PC-3 (cell line): ENCODE results near the gene PLIN1. TPM values are rescaled to one million over a fixed set of nuclear protein-coding genes. Genes with fewer than 3 reads are reported as not detected.

Source experiments
- ATAC-seq: fragments of 200-7000 bp; cut with Tn5 transposase; 2 replicates; pipeline ENCODE4 v1.9.1; 2020; ENCODE audit warnings: mild to moderate bottlenecking, moderate library complexity
- BruUV-seq: library from RNA; stranded (reverse); fragments of 400-500 nt; replicated peaks from 2 replicates; lab custom pipeline; 2021; lab: Mats Ljungman, UMichigan
- CTCF ChIA-PET: fragments of 300-600 bp; sonication (Branson Sonifier 250); formaldehyde crosslinking; loops from one replicate; lab custom pipeline; 2022; ENCODE audit warnings: antibody characterized with exemption; lab: Charles Lee
- POLR2A ChIA-PET: fragments of 300-600 bp; sonication (Branson Sonifier 250); formaldehyde crosslinking; loops from one replicate; lab custom pipeline; 2022; ENCODE audit warnings: antibody characterized with exemption; ENCODE audit not compliant: unreplicated experiment; lab: Charles Lee
- DNase-seq: peaks from one replicate; pipeline ENCODE4 v3.0.0-alpha.2; 2015
- H2AFZ ChIP-seq: fragments of 300-600 bp; sonication (generic); 2 replicates; pipeline ENCODE4 v1.6.0; 2016; ENCODE audit warnings: antibody characterized with exemption, low read length
- H3F3A ChIP-seq: fragments of 300-600 bp; sonication (generic); one replicate; pipeline ENCODE4 v1.6.0; 2017; ENCODE audit warnings: antibody characterized with exemption, low read length, control low read depth, mild to moderate bottlenecking; ENCODE audit not compliant: unreplicated experiment
- H3K27ac ChIP-seq: fragments of 300-600 bp; sonication (generic); 2 replicates; pipeline ENCODE4 v1.5.1; 2016; ENCODE audit warnings: mild to moderate bottlenecking, low read length
- H3K27me3 ChIP-seq: fragments of 300-600 bp; sonication (generic); 2 replicates; pipeline ENCODE4 v1.6.1; 2016; ENCODE audit warnings: low read length, mixed read lengths
- H3K36me3 ChIP-seq: fragments of 300-600 bp; sonication (generic); 2 replicates; pipeline ENCODE4 v1.6.1; 2016; ENCODE audit warnings: low read depth, mixed run types, low read length, mixed read lengths
- H3K4me1 ChIP-seq: fragments of 300-600 bp; sonication (generic); 2 replicates; pipeline ENCODE4 v1.5.1; 2016; ENCODE audit warnings: low read length; ENCODE audit not compliant: insufficient read depth
- H3K4me2 ChIP-seq: fragments of 300-600 bp; sonication (generic); 2 replicates; pipeline ENCODE4 v1.6.0; 2016; ENCODE audit warnings: low read length
- H3K4me3 ChIP-seq: fragments of 300-600 bp; sonication (generic); 2 replicates; pipeline ENCODE4 v1.5.1; 2016; ENCODE audit warnings: mild to moderate bottlenecking, low read length, mixed read lengths
- H3K79me2 ChIP-seq: fragments of 300-600 bp; sonication (generic); 2 replicates; pipeline ENCODE4 v1.6.1; 2017; ENCODE audit warnings: low read length, mixed read lengths
- H3K9ac ChIP-seq: fragments of 300-600 bp; sonication (generic); 2 replicates; pipeline ENCODE4 v1.6.0; 2016; ENCODE audit warnings: mild to moderate bottlenecking, low read length
- H3K9me2 ChIP-seq: fragments of 300-600 bp; sonication (generic); replicated peaks from 2 replicates; pipeline ENCODE4 v1.6.1; 2016; ENCODE audit warnings: mixed run types, low read length, mixed read lengths
- H3K9me3 ChIP-seq: fragments of 300-600 bp; sonication (generic); 2 replicates; pipeline ENCODE4 v1.6.1; 2016; ENCODE audit warnings: low read length, mixed read lengths
- H4K20me1 ChIP-seq: fragments of 300-600 bp; sonication (generic); 2 replicates; pipeline ENCODE4 v1.6.1; 2016; ENCODE audit warnings: low read length, mixed read lengths
- EZH2 ChIP-seq: fragments of 300-600 bp; sonication (generic); IDR thresholded peaks from one replicate; pipeline ENCODE4 v1.6.1; 2017; ENCODE audit warnings: antibody characterized with exemption, mild to moderate bottlenecking, low read length; ENCODE audit not compliant: unreplicated experiment
- EZH2phosphoT487 ChIP-seq: fragments of 300-600 bp; sonication (generic); IDR thresholded peaks from 2 replicates; pipeline ENCODE4 v1.6.1; 2018; ENCODE audit warnings: mild to moderate bottlenecking, antibody characterized with exemption, low read length, borderline replicate concordance
- intact Hi-C: fragments of 100-400 bp; cut with micrococcal nuclease; formaldehyde crosslinking; loops from 2 replicates; pipeline ENCODE4 v1.9.0; 2023
- total RNA-seq: library from RNA; depleted of rRNA; stranded (reverse); fragments of >200 nt; gene quantifications from 2 replicates; pipeline ENCODE4 v1.2.3, GENCODE V29; 2014
- TF ChIP-seq, protein P1 (sequence below): fragments of 300-600 bp; sonication (generic); conservative IDR thresholded peaks from 2 replicates; pipeline ENCODE4 v1.5.1; 2017; ENCODE audit warnings: antibody characterized with exemption, low read depth, mild to moderate bottlenecking, low read length

PLIN1 gene
- total RNA-seq, 1 experiment from 2014 or later: 1.0 TPM

DNA sequence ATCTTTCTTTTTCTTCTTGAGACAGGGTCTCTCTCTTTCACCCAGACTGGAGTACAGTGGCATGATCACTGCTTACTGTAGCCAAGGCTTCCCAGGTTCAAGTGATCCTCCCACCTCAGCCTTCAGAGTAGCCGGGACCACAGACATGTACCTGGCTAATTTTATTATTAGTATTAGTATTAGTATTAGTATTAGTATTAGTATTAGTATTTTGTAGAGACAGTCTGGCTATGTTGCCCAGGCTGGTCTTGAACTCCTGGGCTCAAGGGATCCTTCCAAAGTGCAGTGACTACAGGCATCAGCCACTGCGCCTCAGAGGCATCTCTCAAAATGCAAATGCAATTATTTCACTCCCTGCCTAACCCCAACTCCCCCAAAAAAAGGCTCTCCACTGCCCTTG, 25.6 kb downstream of the PLIN1 start:
- no peak for ATAC-seq
- no peak overlapping the region for H3K27ac ChIP-seq

GRCh38 chr15:89652666-89653065, 26.5 kb downstream of the PLIN1 start:
- DNase-seq (no peak), ATAC-seq (no peak)
- intact Hi-C loops: no loop called here
- Histone ChIP-seq H3K9me2 (no peaks in the 10 kb centered on the region), H3K4me1 (peaks cover 20% of the 10 kb centered on the region; the same call in 1 of the 2 replicates), H3K27me3 (no peaks in the 10 kb centered on the region), H3K27ac (no peak overlapping the region), H3K4me3 (no peak overlapping the region), H3K9me3 (no peaks in the 10 kb centered on the region), H3K79me2 (peaks cover 39% of the 10 kb centered on the region), H3K4me2 (no peak overlapping the region), H2AFZ (no peak overlapping the region), H3F3A (no peaks in the 10 kb centered on the region), H4K20me1 (no peaks in the 10 kb centered on the region), H3K9ac (no peak overlapping the region), H3K36me3 (peaks cover 5% of the 10 kb centered on the region; the same call in 1 of the 2 replicates)
- POLR2A ChIA-PET: no interaction called here
- TF ChIP-seq EZH2 (no peak), EZH2phosphoT487 (no peak)
- TF ChIP-seq, protein P1, sequence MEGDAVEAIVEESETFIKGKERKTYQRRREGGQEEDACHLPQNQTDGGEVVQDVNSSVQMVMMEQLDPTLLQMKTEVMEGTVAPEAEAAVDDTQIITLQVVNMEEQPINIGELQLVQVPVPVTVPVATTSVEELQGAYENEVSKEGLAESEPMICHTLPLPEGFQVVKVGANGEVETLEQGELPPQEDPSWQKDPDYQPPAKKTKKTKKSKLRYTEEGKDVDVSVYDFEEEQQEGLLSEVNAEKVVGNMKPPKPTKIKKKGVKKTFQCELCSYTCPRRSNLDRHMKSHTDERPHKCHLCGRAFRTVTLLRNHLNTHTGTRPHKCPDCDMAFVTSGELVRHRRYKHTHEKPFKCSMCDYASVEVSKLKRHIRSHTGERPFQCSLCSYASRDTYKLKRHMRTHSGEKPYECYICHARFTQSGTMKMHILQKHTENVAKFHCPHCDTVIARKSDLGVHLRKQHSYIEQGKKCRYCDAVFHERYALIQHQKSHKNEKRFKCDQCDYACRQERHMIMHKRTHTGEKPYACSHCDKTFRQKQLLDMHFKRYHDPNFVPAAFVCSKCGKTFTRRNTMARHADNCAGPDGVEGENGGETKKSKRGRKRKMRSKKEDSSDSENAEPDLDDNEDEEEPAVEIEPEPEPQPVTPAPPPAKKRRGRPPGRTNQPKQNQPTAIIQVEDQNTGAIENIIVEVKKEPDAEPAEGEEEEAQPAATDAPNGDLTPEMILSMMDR: 0 out of 2 replicates have a peak, but pooled peaks have one; percentile 19
- BruUV-seq: no TSS peak
- CTCF ChIA-PET: no interaction called here

More for the DNA sequence above, 25.6 kb downstream of the PLIN1 start:
- Histone ChIP-seq H3F3A (no peaks in the 10 kb centered on the region), H3K9me3 (no peaks in the 10 kb centered on the region), H3K4me3 (peak overlapping the region; percentile 95; the same call in 1 of the 2 replicates), H3K9me2 (no peaks in the 10 kb centered on the region), H3K79me2 (peaks cover 39% of the 10 kb centered on the region), H3K9ac (no peak overlapping the region), H3K4me2 (peak overlapping the region; percentile 98; the same call in 1 of the 2 replicates), H3K4me1 (peaks cover 20% of the 10 kb centered on the region; the same call in 1 of the 2 replicates), H4K20me1 (no peaks in the 10 kb centered on the region), H3K27me3 (no peaks in the 10 kb centered on the region), H3K36me3 (peaks cover 5% of the 10 kb centered on the region; the same call in 1 of the 2 replicates), H2AFZ (no peak overlapping the region)
- CTCF ChIA-PET: no interaction called here
- no peak for DNase-seq
- POLR2A ChIA-PET: no interaction called here
- TF ChIP-seq, protein P1: no peak
- TF ChIP-seq EZH2 (no peak), EZH2phosphoT487 (no peak)
- no TSS peak for BruUV-seq
- intact Hi-C loops: no loop called here

DNA sequence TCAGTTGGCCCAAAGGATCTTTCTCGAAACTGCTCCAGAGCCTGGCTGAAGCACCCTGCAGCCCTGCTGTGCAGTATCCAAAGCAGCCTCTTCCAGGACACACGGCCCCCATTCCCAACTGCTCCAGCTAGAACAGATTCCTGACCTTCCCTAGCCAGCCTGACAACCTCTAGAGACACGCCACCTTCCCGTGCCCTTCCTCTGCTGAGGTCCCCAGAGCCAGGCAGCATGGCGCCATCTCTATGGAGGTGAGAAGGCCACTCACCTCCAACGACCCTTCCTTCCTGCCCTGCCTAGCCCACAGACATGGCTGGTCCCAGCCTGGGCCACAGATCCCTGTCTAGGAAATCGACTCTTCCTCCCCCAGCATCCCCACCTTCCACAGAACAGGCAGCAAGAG, 27.0 kb downstream of the PLIN1 start:
- Histone ChIP-seq H3F3A (no peaks in the 10 kb centered on the region), H3K79me2 (peaks cover 39% of the 10 kb centered on the region), H3K4me2 (no peak overlapping the region), H3K27ac (no peak overlapping the region), H4K20me1 (no peaks in the 10 kb centered on the region), H3K36me3 (peaks cover 5% of the 10 kb centered on the region; the same call in 1 of the 2 replicates), H3K4me3 (no peak overlapping the region), H3K4me1 (peaks cover 20% of the 10 kb centered on the region; the same call in 1 of the 2 replicates), H3K9ac (no peak overlapping the region), H3K9me2 (no peaks in the 10 kb centered on the region), H3K9me3 (no peaks in the 10 kb centered on the region), H3K27me3 (no peaks in the 10 kb centered on the region), H2AFZ (no peak overlapping the region)
- DNase-seq (no peak), ATAC-seq (no peak)
- ChIA-PET POLR2A (no interaction called here), CTCF (no interaction called here)
- intact Hi-C loops: no loop called here
- BruUV-seq: no TSS peak
- TF ChIP-seq, protein P1: no peak
- TF ChIP-seq EZH2phosphoT487 (no peak), EZH2 (no peak)
